ENCODE results near the gene ZNF654.

DNA sequence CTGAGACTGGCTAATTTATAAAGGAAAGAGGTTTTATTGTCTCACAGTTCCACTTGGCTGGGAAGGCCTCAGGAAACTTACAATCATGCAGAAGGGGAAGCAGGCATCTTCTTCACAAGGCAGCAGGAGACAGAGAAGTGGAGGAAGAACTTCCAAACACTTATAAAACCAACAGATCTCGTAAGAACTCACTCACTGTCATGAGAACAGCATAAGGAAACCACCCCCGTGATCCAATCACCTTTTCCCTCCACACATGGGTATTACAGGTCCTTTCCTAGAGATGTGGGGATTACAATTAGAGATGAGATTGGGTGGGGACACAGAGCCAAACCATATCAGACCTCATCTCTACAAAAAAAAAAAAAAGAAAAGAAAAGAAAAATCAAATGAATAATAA is 26.0 kb upstream of the ZNF654 start:
- no peak for TF ChIP-seq YY1 (IDR thresholded peaks at IDR 0.05; ENCODE audit: insufficient read depth, insufficient read length)
- no peak for TF ChIP-seq ZNF274 (IDR thresholded peaks at IDR 0.05; ENCODE audit: low read depth, low read length)
- TF ChIP-seq SUZ12 (IDR thresholded peaks at IDR 0.05; ENCODE audit: extremely low read depth, insufficient read depth, insufficient read length), result no peak

All from NT2/D1 (cell line).